RCC 7860 (cell line): ENCODE data around the gene AP3M1.

Source experiments
- DNase-seq: peaks from one replicate; pipeline ENCODE4 v3.0.0-alpha.2; 2015; ENCODE audit warnings: low spot score
- FAIRE-seq: peaks from 2 replicates; lab custom pipeline; 2012; peaks lifted over from hg19 to GRCh38; lab: Jason Lieb, UNC

AP3M1 gene

DNA sequence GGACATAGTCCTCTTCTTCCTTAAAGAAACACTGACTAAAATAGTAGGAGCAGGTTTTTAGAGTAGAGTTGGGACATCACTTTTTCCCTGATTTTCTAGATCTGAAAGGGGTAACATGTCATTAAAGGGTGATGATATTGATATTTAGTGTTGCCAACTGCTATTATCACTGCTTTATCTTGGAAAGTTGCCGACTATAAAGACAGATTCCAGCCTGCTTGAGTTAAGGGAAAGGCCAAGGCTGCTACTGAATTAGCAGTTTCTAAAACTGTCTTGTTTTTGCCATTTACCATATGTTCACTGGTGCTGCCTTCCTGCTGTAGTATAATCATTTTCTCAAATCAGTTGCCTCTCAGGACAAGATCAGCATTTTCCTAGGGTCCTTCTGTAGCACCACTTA lies 29.7 kb downstream of the AP3M1 start:
- DNase-seq (no peak), FAIRE-seq (no peak)

DNA sequence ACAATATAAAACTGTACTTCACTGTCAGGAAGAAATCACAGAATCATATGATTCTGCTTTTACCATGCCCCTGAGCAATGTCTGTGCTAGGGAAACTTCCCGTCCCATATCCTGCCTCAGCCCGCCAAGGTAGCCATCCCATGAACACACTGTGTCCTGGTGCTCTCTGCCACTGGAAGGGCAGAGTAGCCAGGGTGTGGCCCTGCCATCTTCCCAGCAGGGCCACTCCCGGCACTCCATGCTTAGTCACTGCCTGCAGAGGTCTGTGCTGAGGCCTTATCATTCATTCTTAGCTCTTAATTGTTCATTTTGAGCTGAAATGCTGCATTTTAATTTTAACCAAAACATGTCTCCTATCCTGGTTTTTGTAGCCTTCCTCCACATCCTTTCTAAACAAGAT lies 31.8 kb downstream of the AP3M1 start:
- DNase-seq (peak; percentile 21), FAIRE-seq (no peak)

DNA sequence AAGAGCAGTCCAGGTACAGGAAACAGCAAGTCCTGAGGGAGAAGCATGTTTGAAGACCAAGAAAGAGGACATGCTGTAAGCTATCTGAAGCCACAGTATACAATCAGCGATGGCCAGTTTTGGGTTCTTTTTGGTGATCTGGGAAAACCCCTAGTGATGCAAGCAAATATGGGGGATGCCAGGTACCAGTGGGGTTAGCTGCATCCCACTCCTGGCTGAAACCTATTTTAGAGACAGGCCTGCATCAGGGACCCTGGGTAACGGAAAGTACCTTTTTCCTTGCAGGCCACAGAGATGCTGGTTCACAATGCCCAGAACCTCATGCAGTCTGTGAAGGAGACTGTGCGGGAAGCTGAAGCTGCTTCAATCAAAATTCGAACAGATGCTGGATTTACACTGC lies 32.9 kb downstream of the AP3M1 start:
- FAIRE-seq (no peak), DNase-seq (no peak)

DNA sequence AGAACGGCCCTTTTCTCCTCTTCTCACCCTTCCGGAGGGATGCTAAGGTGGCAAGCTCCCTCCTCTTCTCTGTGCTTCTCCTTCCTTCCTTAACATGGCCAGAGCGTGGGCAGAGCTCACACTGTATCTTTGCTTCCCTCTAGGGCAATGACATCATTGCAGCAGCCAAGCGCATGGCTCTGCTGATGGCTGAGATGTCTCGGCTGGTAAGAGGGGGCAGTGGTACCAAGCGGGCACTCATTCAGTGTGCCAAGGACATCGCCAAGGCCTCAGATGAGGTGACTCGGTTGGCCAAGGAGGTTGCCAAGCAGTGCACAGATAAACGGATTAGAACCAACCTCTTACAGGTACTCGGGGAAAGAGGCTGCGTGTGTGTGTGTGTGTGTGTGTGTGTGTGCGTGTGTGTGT lies 36.6 kb downstream of the AP3M1 start:
- FAIRE-seq (no peak), DNase-seq (no peak)

DNA sequence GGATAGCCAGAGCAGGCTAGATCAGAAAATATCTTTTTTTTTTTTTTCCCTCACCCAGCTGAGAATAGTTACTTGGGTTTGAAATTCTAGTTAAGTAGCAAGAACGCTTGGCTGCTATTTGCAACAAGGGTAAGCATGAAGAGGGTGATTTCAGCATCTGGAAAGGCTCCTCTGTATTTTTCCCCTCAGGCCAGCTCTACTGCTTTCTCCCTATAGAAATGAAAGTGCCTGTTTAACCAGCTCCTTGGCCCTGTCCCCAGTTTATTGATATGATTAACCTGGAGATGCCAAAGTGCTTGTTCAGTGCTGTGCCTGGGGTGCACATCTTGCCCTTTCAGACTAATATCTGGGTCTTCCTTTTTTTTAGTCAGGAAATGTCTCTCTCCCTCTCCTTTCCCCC lies 37.1 kb downstream of the AP3M1 start:
- FAIRE-seq = no peak
- DNase-seq = no peak

DNA sequence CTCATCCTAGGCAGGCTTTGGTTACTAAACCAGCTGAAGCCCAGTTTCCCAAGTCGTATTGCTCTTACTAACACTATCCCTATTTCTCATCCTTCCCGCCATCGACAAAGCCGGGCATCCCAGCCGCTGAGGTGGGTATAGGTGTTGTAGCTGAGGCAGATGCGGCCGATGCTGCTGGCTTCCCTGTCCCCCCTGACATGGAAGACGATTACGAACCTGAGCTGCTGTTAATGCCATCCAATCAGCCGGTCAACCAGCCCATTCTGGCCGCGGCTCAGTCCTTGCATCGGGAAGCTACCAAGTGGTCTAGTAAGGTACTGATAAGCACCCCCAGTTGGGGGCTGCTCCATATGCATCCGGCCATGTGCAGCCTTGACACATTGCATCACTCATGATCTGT lies 38.8 kb downstream of the AP3M1 start:
- DNase-seq (no peak), FAIRE-seq (no peak)

DNA sequence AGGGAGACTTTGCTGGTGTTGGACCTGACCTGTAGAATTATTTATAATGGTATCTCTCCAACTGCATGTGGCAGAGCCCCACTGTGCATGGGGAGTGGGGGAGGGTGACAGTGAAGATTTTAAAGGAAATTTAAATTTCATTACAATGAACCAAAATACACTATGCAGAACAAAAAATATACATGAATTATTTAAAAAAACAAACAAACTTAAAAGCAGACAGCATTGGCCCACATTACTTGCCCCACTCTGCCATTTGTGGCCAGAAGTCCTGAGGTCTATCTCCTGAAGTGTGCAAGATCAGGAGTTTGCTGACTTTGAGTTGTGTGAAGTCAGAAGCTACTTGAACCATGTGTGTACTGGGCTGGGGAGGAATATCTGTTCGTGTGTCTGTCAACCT lies 40.5 kb downstream of the AP3M1 start:
- no peak for FAIRE-seq
- DNase-seq = no peak

DNA sequence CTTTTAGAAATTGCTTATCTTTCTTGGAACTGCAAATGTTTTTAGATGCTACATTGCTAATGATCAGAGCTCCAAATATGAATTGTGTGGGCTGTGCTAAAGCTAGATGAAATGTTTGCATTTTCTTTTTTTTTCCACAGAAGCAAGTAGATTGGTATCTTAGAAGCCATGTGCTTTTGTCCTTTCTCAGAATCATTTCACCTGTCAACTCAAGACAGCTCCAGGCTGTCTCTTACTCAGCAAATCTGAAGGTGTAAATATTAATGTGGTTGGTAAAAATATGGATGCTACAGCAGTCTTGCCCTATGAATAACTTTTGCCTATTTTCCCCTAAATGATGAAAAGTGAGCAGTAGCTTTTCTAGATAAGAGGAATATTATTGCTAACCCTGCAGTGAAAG lies 41.2 kb downstream of the AP3M1 start:
- no peak for FAIRE-seq
- DNase-seq = no peak

DNA sequence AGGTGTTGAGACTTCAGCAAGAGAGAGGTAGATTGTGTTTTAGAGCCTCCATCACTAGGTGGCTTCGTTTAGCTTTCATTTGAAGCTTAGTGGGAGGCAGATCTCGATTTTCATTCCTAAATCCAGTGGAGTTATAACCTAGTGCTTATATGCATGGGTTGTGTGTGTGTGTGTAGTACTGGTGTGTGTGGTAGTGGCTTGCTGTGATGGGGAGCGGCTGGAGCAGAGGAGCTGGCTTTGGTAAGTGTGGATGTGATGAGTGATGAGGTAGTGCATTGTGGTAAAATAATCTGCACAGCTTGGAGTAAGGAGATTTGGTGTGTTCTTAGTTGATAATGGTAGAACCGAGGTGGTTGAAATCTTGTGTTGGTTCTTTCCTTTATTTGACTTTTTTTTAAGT lies 43.2 kb downstream of the AP3M1 start:
- FAIRE-seq (no peak), DNase-seq (no peak)

DNA sequence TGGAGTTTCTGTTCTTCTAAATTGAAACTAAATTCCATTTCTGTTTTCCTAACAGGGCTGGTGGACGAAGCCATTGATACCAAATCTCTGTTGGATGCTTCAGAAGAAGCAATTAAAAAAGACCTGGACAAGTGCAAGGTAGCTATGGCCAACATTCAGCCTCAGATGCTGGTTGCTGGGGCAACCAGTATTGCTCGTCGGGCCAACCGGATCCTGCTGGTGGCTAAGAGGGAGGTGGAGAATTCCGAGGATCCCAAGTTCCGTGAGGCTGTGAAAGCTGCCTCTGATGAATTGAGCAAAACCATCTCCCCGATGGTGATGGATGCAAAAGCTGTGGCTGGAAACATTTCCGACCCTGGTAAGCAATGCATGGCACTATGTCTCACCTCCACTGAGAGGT lies 45.6 kb downstream of the AP3M1 start:
- no peak for FAIRE-seq
- DNase-seq = no peak

DNA sequence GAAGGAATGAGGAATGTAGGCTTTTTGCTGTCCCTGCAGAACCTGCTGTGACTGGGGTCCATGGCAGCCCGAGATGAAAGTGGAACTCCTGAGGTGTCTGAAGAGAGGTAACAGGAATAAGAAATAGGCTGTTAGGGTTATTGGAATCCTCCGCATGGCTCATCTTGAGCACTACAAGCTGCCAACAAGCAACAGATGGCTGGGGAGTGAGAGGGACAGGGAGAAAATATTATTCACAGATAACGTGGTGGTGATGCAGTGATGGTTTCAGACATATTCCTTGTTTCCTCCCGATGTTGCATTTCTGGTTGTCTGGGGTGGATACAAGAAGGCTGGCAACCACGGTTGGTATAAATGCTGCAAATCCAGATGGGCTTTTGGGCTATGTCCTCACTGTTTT lies 46.1 kb downstream of the AP3M1 start:
- no peak for DNase-seq
- FAIRE-seq = no peak

DNA sequence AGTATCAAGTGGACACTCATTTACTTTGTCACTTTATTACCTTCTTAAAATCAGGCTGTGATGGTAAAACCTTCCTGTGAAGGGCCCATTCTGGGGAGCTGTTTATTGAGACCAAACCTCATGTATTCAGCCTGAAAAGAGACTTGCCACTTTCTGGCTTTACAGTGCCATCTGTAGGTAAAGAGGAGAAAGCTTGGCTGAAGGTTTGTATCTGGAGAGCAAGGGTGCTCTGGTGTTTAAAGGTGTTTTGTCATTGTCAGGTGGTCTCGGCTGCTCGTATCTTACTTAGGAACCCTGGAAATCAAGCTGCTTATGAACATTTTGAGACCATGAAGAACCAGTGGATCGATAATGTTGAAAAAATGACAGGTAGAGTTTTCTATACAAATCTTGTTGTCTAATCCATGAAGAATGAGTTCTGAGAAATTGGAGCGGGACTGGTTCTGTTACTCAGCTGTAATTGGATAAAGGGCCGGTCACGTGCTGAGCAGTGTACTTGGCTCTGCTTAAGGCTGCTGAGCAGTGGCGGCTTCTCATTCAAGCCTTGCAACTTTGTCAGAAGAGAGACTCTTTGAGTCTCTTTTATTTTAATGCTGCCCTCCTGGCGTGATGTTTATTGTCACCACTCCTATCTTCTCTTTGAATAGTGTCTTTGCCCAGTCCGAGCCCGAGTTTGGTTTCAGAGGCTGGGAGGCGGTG lies 46.9 kb downstream of the AP3M1 start:
- FAIRE-seq (no peak), DNase-seq (peak; percentile 33)

DNA sequence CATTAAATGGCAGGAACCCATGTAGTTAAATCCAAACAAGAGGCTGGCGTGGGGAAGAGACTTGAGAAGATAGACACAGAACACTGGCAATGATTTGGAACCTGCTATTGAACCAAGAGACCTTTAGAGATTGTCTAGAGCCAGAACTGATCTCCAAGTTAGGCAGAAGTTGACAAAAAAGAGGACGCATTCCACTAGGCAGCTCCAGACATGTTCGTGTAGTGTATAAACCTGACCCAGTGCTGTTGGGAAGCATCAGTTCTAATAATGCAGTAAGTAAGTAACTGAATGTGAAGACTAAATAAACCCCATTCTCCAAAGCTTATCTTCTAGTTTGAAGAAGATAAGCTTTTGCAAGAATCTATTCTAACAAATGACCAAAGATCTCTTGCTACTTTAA lies 50.8 kb downstream of the AP3M1 start:
- no peak for DNase-seq
- FAIRE-seq = no peak

DNA sequence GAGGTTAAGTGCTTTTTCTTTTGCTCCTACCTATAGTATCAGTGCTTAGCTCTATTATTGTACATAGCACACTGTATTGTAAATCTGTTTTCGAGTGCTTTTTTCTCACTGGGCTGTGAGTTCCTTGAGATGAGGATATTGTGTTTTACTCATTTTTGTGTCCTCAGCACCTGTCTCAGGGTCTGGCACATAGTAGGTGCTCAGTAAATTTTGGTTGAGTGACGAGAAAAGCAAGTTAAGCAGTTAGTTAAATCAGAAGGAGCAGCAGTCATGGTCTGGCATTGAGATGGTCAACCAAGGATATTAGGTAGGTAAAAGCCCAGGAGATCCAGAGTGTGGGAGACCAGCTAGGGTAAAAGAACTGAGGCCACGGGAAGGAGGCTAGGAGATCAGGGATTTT lies 51.2 kb downstream of the AP3M1 start:
- DNase-seq (no peak), FAIRE-seq (no peak)

DNA sequence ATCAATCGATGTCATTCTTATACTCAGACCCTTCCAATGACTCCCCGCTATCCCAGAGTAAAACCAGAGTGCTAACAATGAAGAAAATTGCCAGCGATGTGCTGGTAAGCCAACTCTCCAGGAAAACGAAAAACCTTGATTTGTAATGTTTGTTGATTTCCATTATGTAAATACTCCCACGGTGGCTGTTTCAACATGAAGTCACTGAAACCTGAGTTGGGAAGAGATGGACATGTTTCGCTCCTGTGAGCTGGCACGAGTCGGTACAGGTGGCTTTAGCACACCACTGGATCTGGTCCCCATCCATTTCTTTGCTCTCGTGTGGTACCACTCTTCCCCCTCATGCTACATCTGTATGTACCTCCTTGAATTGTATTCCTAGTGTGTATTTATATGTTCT lies 52.9 kb downstream of the AP3M1 start:
- no peak for DNase-seq
- no peak for FAIRE-seq

DNA sequence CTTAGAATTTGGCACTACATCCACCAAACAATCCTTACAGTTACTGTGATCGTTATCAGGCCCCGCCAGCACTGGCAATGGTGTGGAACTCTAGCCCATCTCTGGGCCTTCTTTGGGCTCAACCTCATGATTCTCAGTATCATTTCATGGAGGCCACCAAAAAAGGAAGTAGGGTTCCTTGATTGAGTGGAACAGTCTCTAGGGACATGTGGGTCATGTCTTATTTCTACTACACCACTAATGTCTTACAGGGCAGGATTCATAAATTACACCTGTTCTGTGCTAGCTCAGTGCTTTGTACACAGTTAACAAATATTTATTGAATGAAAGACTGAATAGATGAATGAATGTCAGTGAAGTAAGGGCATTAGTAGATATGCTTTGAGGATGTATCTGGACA lies 53.9 kb downstream of the AP3M1 start:
- DNase-seq = no peak
- FAIRE-seq = no peak

DNA sequence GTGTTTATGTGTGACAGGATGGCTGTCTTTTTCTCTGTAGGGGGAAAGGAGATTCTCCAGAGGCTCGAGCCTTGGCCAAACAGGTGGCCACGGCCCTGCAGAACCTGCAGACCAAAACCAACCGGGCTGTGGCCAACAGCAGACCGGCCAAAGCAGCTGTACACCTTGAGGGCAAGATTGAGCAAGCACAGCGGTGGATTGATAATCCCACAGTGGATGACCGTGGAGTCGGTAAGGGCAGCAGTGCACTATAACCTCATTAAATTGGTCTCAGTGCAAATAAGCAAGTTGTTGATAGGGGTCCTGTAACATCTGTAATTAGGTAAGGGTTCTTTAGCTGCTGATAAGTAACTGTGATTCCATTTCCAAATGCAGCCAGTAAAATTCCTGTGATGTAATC lies 56.4 kb downstream of the AP3M1 start:
- no peak for DNase-seq
- no peak for FAIRE-seq

DNA sequence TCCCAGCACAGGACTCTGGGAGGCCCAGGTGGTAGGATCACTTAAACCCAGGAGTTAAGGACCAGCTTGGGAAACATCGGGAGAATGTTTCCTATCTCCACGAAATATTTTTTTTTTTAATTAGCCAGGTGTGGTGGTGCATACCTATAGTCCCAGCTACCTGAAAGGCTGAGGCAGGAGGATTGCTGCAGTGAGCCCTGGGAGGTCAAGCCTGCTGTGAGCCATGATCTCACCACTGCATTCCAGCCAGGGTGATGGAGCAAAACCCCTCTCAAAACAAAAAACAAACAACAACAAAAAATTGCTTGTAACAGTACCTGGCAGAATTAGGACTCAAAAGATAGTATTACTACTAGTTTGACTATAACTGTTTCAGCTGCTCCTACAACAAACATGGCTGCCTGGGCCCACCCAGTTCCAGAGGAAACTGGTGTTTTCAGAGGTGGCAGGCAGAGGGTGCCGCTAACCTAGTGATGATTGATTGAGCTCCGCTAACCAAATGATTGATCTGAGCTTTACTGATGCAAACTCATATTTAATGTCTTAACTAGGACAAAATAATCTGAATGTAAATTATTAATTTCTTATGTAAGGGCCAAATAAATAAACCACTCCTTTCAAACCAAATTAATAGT lies 57.0 kb downstream of the AP3M1 start:
- DNase-seq (no peak), FAIRE-seq (no peak)

DNA sequence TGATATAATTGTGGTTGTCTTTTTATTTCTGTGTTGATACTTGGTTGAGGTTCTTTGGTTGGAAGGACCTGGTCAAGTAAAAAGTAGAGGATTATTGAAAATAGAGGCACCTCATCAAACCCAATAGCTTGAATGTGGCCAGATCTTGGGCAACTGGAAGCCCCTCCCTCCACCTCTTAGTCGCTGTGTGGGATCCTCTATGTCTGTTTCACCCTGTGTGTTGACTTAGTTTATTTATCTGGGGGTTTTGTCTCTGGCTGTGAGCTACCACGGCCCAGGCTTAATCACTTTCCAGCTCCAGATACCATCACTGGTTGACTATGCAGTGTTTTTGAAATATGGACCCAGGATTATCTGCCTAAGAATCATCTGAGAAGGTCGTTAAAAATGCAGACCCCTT lies 58.3 kb downstream of the AP3M1 start:
- FAIRE-seq (no peak), DNase-seq (no peak)

DNA sequence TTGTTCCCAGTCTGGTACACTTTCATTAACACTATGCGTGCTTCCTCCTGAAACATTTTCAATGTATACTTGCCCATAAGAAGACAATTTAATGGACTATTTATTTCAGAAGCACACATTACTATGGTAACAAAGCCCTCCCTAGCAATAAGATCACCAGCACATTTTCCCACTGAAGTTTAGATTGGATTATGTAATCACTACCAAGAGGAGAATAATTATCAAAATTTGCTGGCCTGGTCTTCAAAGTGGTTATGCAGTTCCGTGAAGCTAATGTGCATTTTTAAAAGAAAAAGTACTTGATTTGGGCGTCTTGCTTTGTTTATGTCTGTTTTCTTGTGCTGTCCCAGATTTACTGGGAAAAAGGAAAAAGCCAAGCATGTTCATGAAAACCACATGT lies 61.9 kb downstream of the AP3M1 start:
- FAIRE-seq (no peak), DNase-seq (no peak)

DNA sequence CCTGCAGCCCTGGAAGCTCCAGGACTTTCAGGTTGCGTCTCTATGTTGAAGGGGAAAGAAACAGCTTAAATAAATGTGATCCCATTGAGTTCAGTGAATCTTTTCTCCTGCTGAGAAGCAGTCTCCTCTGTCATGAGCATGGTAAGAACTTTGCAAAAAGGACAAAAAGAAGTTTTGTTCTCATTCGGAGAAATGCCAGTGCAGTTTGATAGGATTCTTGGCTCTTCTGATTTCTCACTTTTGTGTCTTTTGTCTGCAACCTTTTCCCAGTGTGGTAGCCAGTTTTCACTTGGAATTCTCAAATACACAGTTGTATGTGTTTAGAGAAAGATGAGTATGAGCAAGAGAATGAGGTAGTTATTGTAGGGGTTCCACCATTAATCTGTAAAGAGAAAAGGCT lies 64.3 kb downstream of the AP3M1 start:
- DNase-seq = no peak
- no peak for FAIRE-seq

DNA sequence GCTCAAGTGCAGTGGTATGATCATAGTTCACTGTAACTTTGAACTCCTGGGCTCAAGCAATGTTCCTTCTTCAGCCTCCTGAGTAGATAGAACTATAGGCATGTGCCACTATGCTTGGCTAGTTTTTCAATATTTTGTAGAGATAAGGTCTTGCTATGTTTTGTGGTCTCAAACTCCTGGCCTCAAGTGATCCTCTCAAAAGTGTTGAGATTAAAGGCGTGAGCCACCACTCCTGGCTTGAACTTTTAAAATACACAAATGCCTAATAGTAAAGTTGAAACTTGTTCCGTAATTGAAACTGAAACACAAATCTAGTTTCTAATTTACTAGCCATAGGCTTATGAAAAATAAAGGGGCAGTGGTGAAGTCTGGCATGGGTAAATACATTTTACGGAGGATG lies 65.7 kb downstream of the AP3M1 start:
- no peak for FAIRE-seq
- no peak for DNase-seq

DNA sequence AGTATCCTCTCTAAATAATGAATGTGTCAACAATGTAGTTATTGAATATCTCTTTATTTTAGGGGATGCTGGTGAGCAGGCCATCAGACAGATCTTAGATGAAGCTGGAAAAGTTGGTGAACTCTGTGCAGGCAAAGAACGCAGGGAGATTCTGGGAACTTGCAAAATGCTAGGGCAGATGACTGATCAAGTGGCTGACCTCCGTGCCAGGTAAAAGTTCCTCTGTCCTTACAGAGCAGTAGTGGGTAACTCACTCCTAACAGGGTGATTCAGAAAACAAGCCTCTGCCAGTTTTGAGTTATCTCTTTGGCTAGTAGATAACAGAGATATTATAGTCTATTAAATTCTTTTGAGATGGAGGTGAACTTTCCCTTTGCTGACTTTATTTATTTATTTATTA lies 67.3 kb downstream of the AP3M1 start:
- no peak for FAIRE-seq
- no peak for DNase-seq
